OCI-LY7 (cell line): Measurements from ENCODE around the gene SGMS1. TPM values are rescaled to one million over a fixed set of nuclear protein-coding genes. Genes with fewer than 3 reads are reported as not detected.

ENCODE experiments used
- BruUV-seq: library from RNA; stranded (reverse); fragments of 400-500 nt; replicated peaks from 2 replicates; lab custom pipeline; 2021; lab: Mats Ljungman, UMichigan
- CTCF ChIA-PET: fragments of 300-600 bp; sonication (Branson Sonifier 250); formaldehyde crosslinking; loops from one replicate; lab custom pipeline; 2022; ENCODE audit warnings: antibody characterized with exemption; ENCODE audit not compliant: unreplicated experiment; lab: Charles Lee
- POLR2A ChIA-PET: fragments of 300-600 bp; sonication (Branson Sonifier 250); formaldehyde crosslinking; loops from one replicate; lab custom pipeline; 2022; ENCODE audit warnings: antibody characterized with exemption; lab: Charles Lee
- DNase-seq: peaks from one replicate; pipeline ENCODE4 v3.0.0-alpha.2; 2015; ENCODE audit warnings: low spot score
- H2AFZ ChIP-seq: fragments of 200-600 bp; sonication (generic), shearing (Covaris generic); 2 replicates; pipeline ENCODE4 v1.6.1; 2014; ENCODE audit warnings: mild to moderate bottlenecking, antibody characterized with exemption, low read length, moderate library complexity
- H3K27ac ChIP-seq: fragments of 200-600 bp; sonication (generic); 2 replicates; pipeline ENCODE4 v1.5.1; 2014; ENCODE audit warnings: mixed run types, low read depth, mild to moderate bottlenecking, moderate library complexity, low read length, inconsistent platforms; ENCODE audit not compliant: poor library complexity, severe bottlenecking
- H3K36me3 ChIP-seq: fragments of 200-600 bp; sonication (generic); 2 replicates; pipeline ENCODE4 v1.6.1; 2014; ENCODE audit warnings: mild to moderate bottlenecking, antibody characterized with exemption, low read length, moderate library complexity, mixed read lengths; ENCODE audit not compliant: insufficient read depth
- H3K4me1 ChIP-seq: fragments of 200-600 bp; sonication (generic); 2 replicates; pipeline ENCODE4 v1.5.1; 2014; ENCODE audit warnings: mild to moderate bottlenecking, low read length; ENCODE audit not compliant: insufficient read depth, poor library complexity, severe bottlenecking
- H3K4me2 ChIP-seq: fragments of 200-600 bp; sonication (generic); 2 replicates; pipeline ENCODE4 v1.6.1; 2014; ENCODE audit warnings: mild to moderate bottlenecking, low read length
- H3K4me3 ChIP-seq: fragments of 200-600 bp; sonication (generic); 2 replicates; pipeline ENCODE4 v1.5.1; 2014; ENCODE audit warnings: mild to moderate bottlenecking, low read depth, low read length; ENCODE audit not compliant: poor library complexity, severe bottlenecking
- H3K79me2 ChIP-seq: fragments of 200-600 bp; sonication (generic); 2 replicates; pipeline ENCODE4 v1.6.1; 2016; ENCODE audit warnings: low read depth, mild to moderate bottlenecking, low read length, moderate library complexity, mixed read lengths; ENCODE audit not compliant: insufficient read depth
- H3K9me2 ChIP-seq: fragments of 200-600 bp; sonication (generic); 2 replicates; pipeline ENCODE4 v1.6.1; 2016; ENCODE audit warnings: mild to moderate bottlenecking, low read length, mixed read lengths; ENCODE audit not compliant: insufficient read depth
- H3K9me3 ChIP-seq: fragments of 200-600 bp; sonication (generic); 2 replicates; pipeline ENCODE4 v1.6.1; 2014; ENCODE audit warnings: mild to moderate bottlenecking, mixed run types, low read length, mixed read lengths
- H4K20me1 ChIP-seq: fragments of 200-600 bp; sonication (generic); 2 replicates; pipeline ENCODE4 v1.6.1; 2014; ENCODE audit warnings: mild to moderate bottlenecking, antibody characterized with exemption, low read length, moderate library complexity, mixed read lengths; ENCODE audit not compliant: insufficient read depth
- EZH2phosphoT487 ChIP-seq: fragments of 200-600 bp; sonication (generic); IDR thresholded peaks from 2 replicates; pipeline ENCODE4 v1.6.1; 2018; ENCODE audit warnings: low read depth, borderline replicate concordance, mild to moderate bottlenecking, mixed run types, antibody characterized with exemption, low read length, moderate library complexity, mixed read lengths
- intact Hi-C: fragments of 100-400 bp; cut with micrococcal nuclease; formaldehyde crosslinking; loops from one replicate; pipeline ENCODE4 v1.10.0; 2022; ENCODE audit not compliant: unreplicated experiment
- total RNA-seq, 2 experiments: library from RNA; depleted of rRNA in 1 of 2; stranded (reverse); fragments of >200 nt in 1 of 2; shearing (Covaris generic) in 1 of 2; gene quantifications; 2 replicates each; pipeline ENCODE4 v1.2.3, GENCODE V29; 2014 to 2022
- TF ChIP-seq, protein P1 (sequence below): fragments of 200-600 bp; sonication (generic); conservative IDR thresholded peaks from 2 replicates; pipeline ENCODE4 v1.5.1; 2014; ENCODE audit warnings: mild to moderate bottlenecking, antibody characterized with exemption, low read length, moderate library complexity, mixed read lengths

The SGMS1 gene
- total RNA-seq, 2 experiments from 2014 or later = 45.4 to 57.5 TPM

- BruUV-seq = no TSS peak
- Histone ChIP-seq H3K9me3 (no peaks in the 10 kb centered on the region), H3K79me2 (no peaks in the 10 kb centered on the region), H4K20me1 (no peaks in the 10 kb centered on the region), H3K27ac (no peak overlapping the region), H2AFZ (no peak overlapping the region), H3K9me2 (no peaks in the 10 kb centered on the region), H3K4me1 (no peaks in the 10 kb centered on the region), H3K4me3 (no peak overlapping the region), H3K36me3 (no peaks in the 10 kb centered on the region), H3K4me2 (no peak overlapping the region)
- no peak for DNase-seq
- CTCF ChIA-PET = no interaction called here
- POLR2A ChIA-PET = interaction anchor here (0.6 kb wide), 1 partner anchor 466 kb away, joined by 3 read pairs; no protein-coding TSS in a partner anchor
- intact Hi-C loops = no loop called here
- TF ChIP-seq EZH2phosphoT487 = no peak
- TF ChIP-seq, protein P1, sequence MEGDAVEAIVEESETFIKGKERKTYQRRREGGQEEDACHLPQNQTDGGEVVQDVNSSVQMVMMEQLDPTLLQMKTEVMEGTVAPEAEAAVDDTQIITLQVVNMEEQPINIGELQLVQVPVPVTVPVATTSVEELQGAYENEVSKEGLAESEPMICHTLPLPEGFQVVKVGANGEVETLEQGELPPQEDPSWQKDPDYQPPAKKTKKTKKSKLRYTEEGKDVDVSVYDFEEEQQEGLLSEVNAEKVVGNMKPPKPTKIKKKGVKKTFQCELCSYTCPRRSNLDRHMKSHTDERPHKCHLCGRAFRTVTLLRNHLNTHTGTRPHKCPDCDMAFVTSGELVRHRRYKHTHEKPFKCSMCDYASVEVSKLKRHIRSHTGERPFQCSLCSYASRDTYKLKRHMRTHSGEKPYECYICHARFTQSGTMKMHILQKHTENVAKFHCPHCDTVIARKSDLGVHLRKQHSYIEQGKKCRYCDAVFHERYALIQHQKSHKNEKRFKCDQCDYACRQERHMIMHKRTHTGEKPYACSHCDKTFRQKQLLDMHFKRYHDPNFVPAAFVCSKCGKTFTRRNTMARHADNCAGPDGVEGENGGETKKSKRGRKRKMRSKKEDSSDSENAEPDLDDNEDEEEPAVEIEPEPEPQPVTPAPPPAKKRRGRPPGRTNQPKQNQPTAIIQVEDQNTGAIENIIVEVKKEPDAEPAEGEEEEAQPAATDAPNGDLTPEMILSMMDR = no peak
These were observed 328.4 kb downstream of the SGMS1 start for GRCh38 chr10:50295367-50295766.

DNA sequence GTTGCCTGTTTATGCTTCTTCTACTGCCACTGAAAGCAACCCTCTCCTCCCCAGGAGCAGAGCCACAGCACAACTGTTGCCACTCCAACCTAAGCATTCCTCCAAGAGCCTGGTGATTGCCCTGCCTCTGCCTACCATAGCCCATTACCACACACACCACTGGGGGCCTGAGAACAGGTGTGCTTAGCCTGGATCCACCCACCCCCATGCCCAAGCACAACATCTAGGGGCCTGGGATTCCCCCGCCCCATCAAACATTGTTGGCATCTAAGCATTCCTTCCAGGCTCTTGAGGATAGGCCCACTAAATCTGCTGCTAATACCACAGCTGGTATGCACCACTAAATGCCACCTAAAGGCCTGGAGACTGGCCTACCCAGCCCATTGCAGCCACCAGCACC lies 329.2 kb downstream of the SGMS1 start:
- H4K20me1 ChIP-seq = no peaks in the 10 kb centered on the region
- H3K79me2 ChIP-seq = no peaks in the 10 kb centered on the region
- no peaks in the 10 kb centered on the region for H3K36me3 ChIP-seq
- TF ChIP-seq, protein P1 = no peak
- no peak for TF ChIP-seq EZH2phosphoT487
- DNase-seq = no peak
- H3K4me1 ChIP-seq = no peaks in the 10 kb centered on the region
- ChIA-PET POLR2A (no interaction called here), CTCF (no interaction called here)
- H2AFZ ChIP-seq = no peak overlapping the region
- intact Hi-C loops = no loop called here
- no peak overlapping the region for H3K27ac ChIP-seq
- no peaks in the 10 kb centered on the region for H3K9me2 ChIP-seq
- no TSS peak for BruUV-seq
- H3K4me2 ChIP-seq = no peak overlapping the region
- H3K4me3 ChIP-seq = no peak overlapping the region
- no peaks in the 10 kb centered on the region for H3K9me3 ChIP-seq

GRCh38 chr10:50293513-50294313 lies 330.0 kb downstream of the SGMS1 start:
- no peak for DNase-seq

More at GRCh38 chr10:50293513-50294313, 330.0 kb downstream of the SGMS1 start:
- Histone ChIP-seq H3K4me2 (no peak overlapping the region), H3K9me3 (no peaks in the 10 kb centered on the region), H3K79me2 (no peaks in the 10 kb centered on the region), H3K4me1 (no peaks in the 10 kb centered on the region), H3K4me3 (no peak overlapping the region), H3K27ac (no peak overlapping the region), H3K36me3 (no peaks in the 10 kb centered on the region), H2AFZ (no peak overlapping the region), H3K9me2 (no peaks in the 10 kb centered on the region), H4K20me1 (no peaks in the 10 kb centered on the region)
- POLR2A ChIA-PET = no interaction called here
- CTCF ChIA-PET = no interaction called here
- TF ChIP-seq, protein P1 = no peak
- no peak for TF ChIP-seq EZH2phosphoT487
- no TSS peak for BruUV-seq
- intact Hi-C loops = no loop called here
